Panc1 (cell line): ENCODE measurements around the gene ZNF678. TPM values are rescaled to one million over a fixed set of nuclear protein-coding genes. Genes with fewer than 3 reads are reported as not detected.
"Not testable (repeated sequence)": the region's sequence is repeated elsewhere in the genome, so short reads cannot be mapped to it uniquely, and the experiment has no call there.

Experiments used
- ATAC-seq: fragments of 200-7000 bp; cut with Tn5 transposase; 2 replicates; pipeline ENCODE4 v1.9.1; 2020; ENCODE audit warnings: mild to moderate bottlenecking, moderate library complexity
- BruUV-seq: library from RNA; stranded (reverse); fragments of 400-500 nt; replicated peaks from 2 replicates; lab custom pipeline; 2021; lab: Mats Ljungman, UMichigan
- CTCF ChIA-PET: fragments of 300-600 bp; sonication (Branson Sonifier 250); formaldehyde crosslinking; loops from one replicate; lab custom pipeline; 2022; ENCODE audit warnings: antibody characterized with exemption; lab: Charles Lee
- POLR2A ChIA-PET: fragments of 300-600 bp; sonication (Branson Sonifier 250); formaldehyde crosslinking; loops from one replicate; lab custom pipeline; 2022; ENCODE audit warnings: antibody characterized with exemption; lab: Charles Lee
- DNase-seq: peaks from one replicate; pipeline ENCODE4 v3.0.0-alpha.2; 2010; ENCODE audit warnings: low read depth, low spot score
- H3K27ac ChIP-seq: 2 replicates; pipeline ENCODE4 v1.5.1; 2011; ENCODE audit warnings: mild to moderate bottlenecking, low read length, inconsistent platforms
- H3K27me3 ChIP-seq: fragments of 200-500 bp; sonication (Bioruptor generic); 2 replicates; pipeline ENCODE4 v1.6.0; 2014; ENCODE audit warnings: low read length, inconsistent platforms; ENCODE audit not compliant: control insufficient read depth, insufficient read depth
- H3K36me3 ChIP-seq: fragments of 200-500 bp; sonication (Bioruptor generic); 2 replicates; pipeline ENCODE4 v1.5.1; 2014; ENCODE audit warnings: inconsistent platforms, mild to moderate bottlenecking, low read length, moderate library complexity; ENCODE audit not compliant: control insufficient read depth, insufficient read depth
- H3K4me1 ChIP-seq: 2 replicates; pipeline ENCODE4 v1.5.1; 2011; ENCODE audit warnings: inconsistent platforms, mild to moderate bottlenecking, low read length, moderate library complexity; ENCODE audit not compliant: control insufficient read depth, insufficient read depth
- H3K4me3 ChIP-seq, 2 experiments: 2 replicates each; pipeline ENCODE4 v1.5.1; 2011 to 2012; ENCODE audit warnings: low read depth in 2 of 2, low read length in 2 of 2, mild to moderate bottlenecking in 2 of 2, inconsistent platforms in 1 of 2, moderate library complexity in 1 of 2
- H3K9me3 ChIP-seq: fragments of 200-500 bp; sonication (Bioruptor generic); 2 replicates; pipeline ENCODE4 v1.5.1; 2014; ENCODE audit warnings: low read depth, mild to moderate bottlenecking, inconsistent platforms, low read length, moderate library complexity; ENCODE audit not compliant: control insufficient read depth, insufficient read depth
- CTCF ChIP-seq: fragments of 450-650 bp; IDR thresholded peaks from 2 replicates; pipeline ENCODE4 v1.5.1; 2017; ENCODE audit warnings: mild to moderate bottlenecking
- POLR2AphosphoS5 ChIP-seq: IDR thresholded peaks from 2 replicates; pipeline ENCODE4 v1.6.1; 2012; ENCODE audit warnings: mild to moderate bottlenecking, low read depth, low read length, moderate library complexity
- REST ChIP-seq, 2 experiments: IDR thresholded peaks; 2 replicates each; pipeline ENCODE4 v1.6.1; 2011 to 2012; ENCODE audit warnings: low read depth in 2 of 2, control low read depth in 1 of 2, low read length in 1 of 2, mild to moderate bottlenecking in 1 of 2, moderate library complexity in 1 of 2; ENCODE audit not compliant: insufficient read depth in 1 of 2
- SIN3A ChIP-seq: IDR thresholded peaks from 2 replicates; pipeline ENCODE4 v1.6.1; 2012; ENCODE audit warnings: low read depth, mild to moderate bottlenecking, low read length, moderate library complexity, borderline replicate concordance; ENCODE audit not compliant: insufficient read depth
- TCF7L2 ChIP-seq: IDR thresholded peaks from 2 replicates; pipeline ENCODE4 v1.6.1; 2011; ENCODE audit warnings: mild to moderate bottlenecking, low read depth, low read length, inconsistent platforms
- in situ Hi-C: cut with HindIII; loops from 2 replicates; pipeline ENCODE4 v1.10.0; 2016; ENCODE audit warnings: low sequenced_read_pairs, low pct_unique_long_range_greater_than_20kb
- intact Hi-C: fragments of 100-400 bp; cut with micrococcal nuclease; formaldehyde crosslinking; loops from one replicate; pipeline ENCODE4 v1.10.0; 2022; ENCODE audit not compliant: unreplicated experiment
- total RNA-seq: library from RNA; stranded (reverse); gene quantifications from one replicate; pipeline ENCODE4 v1.2.1, GENCODE V29; 2021; ENCODE audit not compliant: unreplicated experiment

The ZNF678 gene
- total RNA-seq, 1 experiment from 2014 or later = 8.0 TPM

- H3K4me3 ChIP-seq, H3K27me3 ChIP-seq, CTCF ChIA-PET, intact Hi-C loops, ATAC-seq, POLR2A ChIA-PET, H3K4me1 ChIP-seq, in situ Hi-C loops, H3K36me3 ChIP-seq, DNase-seq, H3K27ac ChIP-seq, BruUV-seq: not testable (repeated sequence)
- peaks cover 27% of the 10 kb centered on the region; the same call in 1 of the 2 replicates for H3K9me3 ChIP-seq
These were observed 32.9 kb downstream of the ZNF678 start for GRCh38 chr1:227596222-227596621.

- TF ChIP-seq SIN3A = no peak
- TF ChIP-seq REST (IDR thresholded peaks at IDR 0.05; ENCODE audit: insufficient read depth in 1 of 2, low read depth in 2 of 2, low read length in 1 of 2) = no peak
- TF ChIP-seq CTCF = no peak
- TF ChIP-seq POLR2AphosphoS5 = no peak
- no peak for TF ChIP-seq TCF7L2
- POLR2A ChIA-PET = no interaction called here
- ATAC-seq (no peak), DNase-seq (no peak)
- H3K36me3 ChIP-seq = no peaks in the 10 kb centered on the region
- intact Hi-C loops (no loop called here), in situ Hi-C loops (no loop called here)
- no peak overlapping the region for H3K27ac ChIP-seq
- CTCF ChIA-PET = no interaction called here
- no peaks in the 10 kb centered on the region for H3K27me3 ChIP-seq
- BruUV-seq = no TSS peak
- no peak overlapping the region for H3K4me3 ChIP-seq
- no peaks in the 10 kb centered on the region for H3K4me1 ChIP-seq
- H3K9me3 ChIP-seq = peaks cover 47% of the 10 kb centered on the region
These were observed 40.0 kb downstream of the ZNF678 start for GRCh38 chr1:227603327-227603726.

- intact Hi-C loops (no loop called here), in situ Hi-C loops (no loop called here)
- peaks cover 55% of the 10 kb centered on the region for H3K9me3 ChIP-seq
- no peak for DNase-seq
- BruUV-seq = no TSS peak
- TF ChIP-seq POLR2AphosphoS5 (no peak), REST (IDR thresholded peaks at IDR 0.05; ENCODE audit: insufficient read depth in 1 of 2, low read depth in 2 of 2, low read length in 1 of 2) (no peak), CTCF (no peak), SIN3A (no peak), TCF7L2 (no peak)
- no peak overlapping the region for H3K4me3 ChIP-seq
- ATAC-seq = no peak
- H3K27ac ChIP-seq = no peak overlapping the region
- no peaks in the 10 kb centered on the region for H3K27me3 ChIP-seq
- POLR2A ChIA-PET = no interaction called here
- CTCF ChIA-PET = no interaction called here
- no peaks in the 10 kb centered on the region for H3K36me3 ChIP-seq
- no peaks in the 10 kb centered on the region for H3K4me1 ChIP-seq
These were observed 41.1 kb downstream of the ZNF678 start for GRCh38 chr1:227604446-227604845.

GRCh38 chr1:227606271-227606670, 42.9 kb downstream of the ZNF678 start:
- H3K4me1 ChIP-seq, H3K27me3 ChIP-seq, BruUV-seq, intact Hi-C loops, H3K4me3 ChIP-seq, in situ Hi-C loops, POLR2A ChIA-PET, H3K36me3 ChIP-seq, DNase-seq, CTCF ChIA-PET, H3K27ac ChIP-seq, ATAC-seq: not testable (repeated sequence)
- H3K9me3 ChIP-seq = peaks cover 60% of the 10 kb centered on the region
